ENCODE results near the gene IL23A.
"Not testable (repeated sequence)": the region's sequence is repeated elsewhere in the genome, so short reads cannot be mapped to it uniquely, and the experiment has no call there.

The IL23A gene

GRCh38 chr12:56338308-56339157 is at the start of gene IL23A:
IL23A (plus strand) TSS chr12:56338884; CDS start chr12:56339045, 161 bp downstream.
- peak; percentile 93 for DNase-seq

- DNase-seq: no peak
These were observed 44.9 kb upstream of the IL23A start for GRCh38 chr12:56293795-56294194.

GRCh38 chr12:56296295-56296694 is 42.4 kb upstream of the IL23A start:
- DNase-seq: no peak

- DNase-seq: no peak
These were observed 41.3 kb upstream of the IL23A start for GRCh38 chr12:56297400-56297799.

GRCh38 chr12:56298828-56299227 is 39.9 kb upstream of the IL23A start:
- DNase-seq: no peak

GRCh38 chr12:56299308-56299852 is 39.3 kb upstream of the IL23A start:
- DNase-seq: peak; percentile 60

- peak; percentile 99 for DNase-seq
These were observed 38.6 kb upstream of the IL23A start, which contains the start of gene CS for GRCh38 chr12:56299853-56300643. CS (minus strand) TSS chr12:56300330; CDS start chr12:56300201, 129 bp downstream.

GRCh38 chr12:56300644-56301464 is 37.8 kb upstream of the IL23A start:
- DNase-seq: no peak

GRCh38 chr12:56304276-56304675 is 34.4 kb upstream of the IL23A start:
- no peak for DNase-seq

GRCh38 chr12:56304872-56305590 is 33.7 kb upstream of the IL23A start:
- DNase-seq: no peak

GRCh38 chr12:56307221-56307965 is 31.3 kb upstream of the IL23A start:
- no peak for DNase-seq

GRCh38 chr12:56308714-56309113 is 30.0 kb upstream of the IL23A start:
- DNase-seq: no peak

- no peak for DNase-seq
These were observed 27.7 kb upstream of the IL23A start for GRCh38 chr12:56311003-56311402.

GRCh38 chr12:56315249-56315621 is 23.4 kb upstream of the IL23A start:
- DNase-seq: no peak

- peak; percentile 96 for DNase-seq
These were observed 22.8 kb upstream of the IL23A start, which contains the start of gene CNPY2 for GRCh38 chr12:56315622-56316473. CNPY2 (minus strand) TSS chr12:56315988; CDS start chr12:56315217, 771 bp downstream.

GRCh38 chr12:56317675-56318074 is 21.0 kb upstream of the IL23A start:
- no peak for DNase-seq

GRCh38 chr12:56321027-56321426 is 17.7 kb upstream of the IL23A start:
- no peak for DNase-seq

GRCh38 chr12:56321610-56322009 is 17.1 kb upstream of the IL23A start:
- DNase-seq: not testable (repeated sequence)

- no peak for DNase-seq
These were observed 14.5 kb upstream of the IL23A start for GRCh38 chr12:56324206-56324605.

- DNase-seq: no peak
These were observed 12.6 kb upstream of the IL23A start for GRCh38 chr12:56326126-56326525.

Data from CD4-positive, alpha-beta T cell treated with Interleukin-21 for 1 hour (primary cell).